Posterior cingulate gyrus (tissue), 11 donors: ENCODE measurements around the gene VEGFB.
A peak's percentile ranks its signal among the peaks of the same experiment; 100 is the strongest.

Experiments used
- DNase-seq, 10 donors: peaks; one replicate each; pipeline versions ENCODE4 v3.0.0 to v3.0.0-alpha.2; 2020 to 2021; ENCODE audit warnings: mixed read lengths in 3 of 10
- intact Hi-C: fragments of 100-400 bp; cut with DNase I; formaldehyde crosslinking; loops from one replicate; pipeline ENCODE4 v1.15.1; 2023

Gene VEGFB

GRCh38 chr11:64233913-64234586 lies at the start of gene VEGFB:
VEGFB (plus strand) TSS chr11:64234584; CDS start chr11:64234834, 250 bp downstream.
- intact Hi-C loops: loop anchor here (10.0 kb wide), 1 partner anchor 49 kb away; the partner anchor contains the start of gene STIP1
- peak in 7 of 10 donors; percentile 47 to 94 (median 73) for DNase-seq

- intact Hi-C loops: loop anchor here (10.0 kb wide), 1 partner anchor 50 kb away; the partner anchor contains the start of genes DNAJC4 and VEGFB
- DNase-seq: peak in 9 of 10 donors; percentile 71 to 96 (median 76)
Observed at GRCh38 chr11:64185175-64185692, 49.1 kb upstream of the VEGFB start.

- peak; percentile 97 to 100 (median 99) for DNase-seq
- intact Hi-C loops: loop anchor here (10.0 kb wide), 1 partner anchor 49 kb away; the partner anchor contains the start of genes DNAJC4 and VEGFB
Observed at GRCh38 chr11:64185693-64186491, 48.5 kb upstream of the VEGFB start, which contains the start of gene STIP1. STIP1 (plus strand) TSS chr11:64186171; CDS start chr11:64186262, 91 bp downstream.

GRCh38 chr11:64186492-64187165 lies 47.8 kb upstream of the VEGFB start:
- intact Hi-C loops: loop anchor here (10.0 kb wide), 1 partner anchor 48 kb away; the partner anchor contains the start of genes DNAJC4 and VEGFB
- DNase-seq: peak in 1 of 10 donors; percentile 70

- DNase-seq: peak in 1 of 10 donors; percentile 39
- intact Hi-C loops: no loop called here
Observed at GRCh38 chr11:64192434-64192833, 42.0 kb upstream of the VEGFB start.

- intact Hi-C loops: no loop called here
- DNase-seq: peak in 5 of 10 donors; percentile 41 to 90 (median 70)
Observed at GRCh38 chr11:64196626-64197025, 37.8 kb upstream of the VEGFB start.

- intact Hi-C loops: no loop called here
- DNase-seq: no peak
Observed at GRCh38 chr11:64198511-64198910, 35.9 kb upstream of the VEGFB start.

- intact Hi-C loops: no loop called here
- DNase-seq: no peak
Observed at GRCh38 chr11:64201543-64201942, 32.8 kb upstream of the VEGFB start.

- peak in 1 of 10 donors; percentile 68 for DNase-seq
- intact Hi-C loops: no loop called here
Observed at GRCh38 chr11:64202992-64203391, 31.4 kb upstream of the VEGFB start.

GRCh38 chr11:64203421-64204079 lies 30.8 kb upstream of the VEGFB start:
- DNase-seq: peak in 2 of 10 donors; percentile 54 to 68
- intact Hi-C loops: no loop called here

- DNase-seq: peak in 2 of 10 donors; percentile 16 to 49
- intact Hi-C loops: no loop called here
Observed at GRCh38 chr11:64204080-64204440, 30.3 kb upstream of the VEGFB start.

- intact Hi-C loops: no loop called here
- peak; percentile 63 to 98 (median 86) for DNase-seq
Observed at GRCh38 chr11:64204464-64204989, 29.9 kb upstream of the VEGFB start.

- intact Hi-C loops: no loop called here
- DNase-seq: peak in 2 of 10 donors; percentile 70 to 91
Observed at GRCh38 chr11:64206457-64207255, 27.7 kb upstream of the VEGFB start, which contains the start of gene FERMT3. FERMT3 (plus strand) TSS chr11:64206721; CDS start chr11:64207365, 644 bp downstream.

GRCh38 chr11:64207256-64208085 lies 26.9 kb upstream of the VEGFB start:
- DNase-seq: peak in 3 of 10 donors; percentile 46 to 89 (median 76)
- intact Hi-C loops: no loop called here

- intact Hi-C loops: no loop called here
- peak in 2 of 10 donors; percentile 75 to 81 for DNase-seq
Observed at GRCh38 chr11:64208086-64208795, 26.1 kb upstream of the VEGFB start.

- intact Hi-C loops: no loop called here
- peak in 2 of 10 donors; percentile 82 to 84 for DNase-seq
Observed at GRCh38 chr11:64208796-64209562, 25.4 kb upstream of the VEGFB start.
